Measurements from ENCODE around the gene OTUB2.

GRCh38 chr14:93982230-93983007 lies 43.7 kb upstream of the OTUB2 start:
- TF ChIP-seq CTCF (IDR thresholded peaks at IDR 0.05) (no peak), POLR2A (IDR thresholded peaks at IDR 0.05) (no peak)

Data from lower leg skin (tissue), 3 donors.